A549 (cell line): ENCODE measurements around the gene TNFSF8.

Experiments
- CEBPB ChIP-seq, 2 experiments: fragments of >200 bp in 1 of 2; sonication (Bioruptor Twin) in 1 of 2; formaldehyde crosslinking in 1 of 2; IDR thresholded peaks; 2 replicates each; pipeline ENCODE4 v1.6.1; 2012 to 2016
- EHMT2 ChIP-seq: fragments of 200-600 bp; sonication (generic); IDR thresholded peaks from 2 replicates; pipeline ENCODE4 v1.6.1; 2016; ENCODE audit warnings: antibody characterized with exemption, low read depth, mild to moderate bottlenecking, moderate library complexity
- EP300 ChIP-seq, 2 experiments: fragments of >200 bp; sonication (Bioruptor Twin); formaldehyde crosslinking; IDR thresholded peaks; 2 replicates in 1 of 2; 3 replicates in 1 of 2; pipeline ENCODE4 v1.6.1; 2016 to 2017
- FOSL2 ChIP-seq, 2 experiments: fragments of 450-650 bp in 1 of 2; fragments of >200 bp in 1 of 2; sonication (Bioruptor Twin) in 1 of 2; formaldehyde crosslinking; IDR thresholded peaks; 2 replicates each; pipeline versions ENCODE4 v1.5.0 to v1.6.1; 2016 to 2020; ENCODE audit warnings: mild to moderate bottlenecking in 1 of 2, moderate library complexity in 1 of 2
- HDAC2 ChIP-seq: fragments of 200-600 bp; sonication (generic); IDR thresholded peaks from 2 replicates; pipeline ENCODE4 v1.6.1; 2016
- PHF8 ChIP-seq: fragments of 200-600 bp; sonication (generic); IDR thresholded peaks from 2 replicates; pipeline ENCODE4 v1.6.1; 2016; ENCODE audit warnings: low read depth, mild to moderate bottlenecking, antibody characterized with exemption, moderate library complexity, borderline replicate concordance
- RAD21 ChIP-seq, 2 experiments: fragments of >200 bp in 1 of 2; sonication (Bioruptor Twin) in 1 of 2; formaldehyde crosslinking in 1 of 2; IDR thresholded peaks in 1 of 2; conservative IDR thresholded peaks in 1 of 2; 2 replicates in 1 of 2; 3 replicates in 1 of 2; pipeline ENCODE4 v1.6.1; 2012 to 2018; ENCODE audit warnings: inconsistent platforms in 1 of 2
- RFX5 ChIP-seq: fragments of 450-650 bp; IDR thresholded peaks from 2 replicates; pipeline ENCODE4 v1.7.1; 2014; ENCODE audit warnings: antibody characterized with exemption, mild to moderate bottlenecking, moderate library complexity
- SMC3 ChIP-seq: fragments of >200 bp; sonication (Bioruptor Twin); formaldehyde crosslinking; IDR thresholded peaks from 3 replicates; pipeline ENCODE4 v1.6.1; 2018; ENCODE audit warnings: inconsistent platforms
- TF ChIP-seq, protein P1 (sequence below): fragments of >200 bp; sonication (Bioruptor Twin); formaldehyde crosslinking; IDR thresholded peaks from 3 replicates; pipeline ENCODE4 v1.5.1; 2016
- TF ChIP-seq, protein P2 (sequence below): fragments of 450-650 bp; IDR thresholded peaks from 2 replicates; pipeline ENCODE4 v1.6.1; 2014; ENCODE audit warnings: antibody characterized with exemption

DNA sequence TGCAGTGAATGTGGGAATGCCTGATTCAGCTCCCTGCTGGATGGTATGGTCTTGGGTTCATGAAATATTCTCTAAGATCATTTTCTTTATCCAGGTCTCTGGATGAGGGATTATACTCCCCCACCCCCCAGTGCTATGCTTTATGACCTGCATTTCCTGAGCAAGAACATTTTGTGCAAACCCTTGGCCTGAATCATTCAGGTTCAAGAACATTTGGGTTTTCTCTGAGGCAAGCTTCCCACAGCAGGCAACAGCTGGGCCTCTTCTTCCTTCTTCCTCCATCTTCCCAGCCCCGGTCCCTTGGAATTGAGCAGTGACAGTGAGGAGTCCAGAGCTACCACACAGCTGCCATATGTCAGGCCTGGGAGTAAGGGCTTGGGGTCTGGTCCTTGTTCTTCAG, 65.9 kb downstream of the TNFSF8 start:
- TF ChIP-seq FOSL2 (IDR thresholded peaks at IDR 0.05), result no peak
- no peak for TF ChIP-seq FOSL2 (CRISPR knock-in tag; IDR thresholded peaks at IDR 0.05)
- no peak for TF ChIP-seq HDAC2
- no peak for TF ChIP-seq EP300 (IDR thresholded peaks at IDR 0.05)
- no peak for TF ChIP-seq CEBPB (IDR thresholded peaks at IDR 0.05)
- no peak for TF ChIP-seq PHF8
- TF ChIP-seq, protein P1, sequence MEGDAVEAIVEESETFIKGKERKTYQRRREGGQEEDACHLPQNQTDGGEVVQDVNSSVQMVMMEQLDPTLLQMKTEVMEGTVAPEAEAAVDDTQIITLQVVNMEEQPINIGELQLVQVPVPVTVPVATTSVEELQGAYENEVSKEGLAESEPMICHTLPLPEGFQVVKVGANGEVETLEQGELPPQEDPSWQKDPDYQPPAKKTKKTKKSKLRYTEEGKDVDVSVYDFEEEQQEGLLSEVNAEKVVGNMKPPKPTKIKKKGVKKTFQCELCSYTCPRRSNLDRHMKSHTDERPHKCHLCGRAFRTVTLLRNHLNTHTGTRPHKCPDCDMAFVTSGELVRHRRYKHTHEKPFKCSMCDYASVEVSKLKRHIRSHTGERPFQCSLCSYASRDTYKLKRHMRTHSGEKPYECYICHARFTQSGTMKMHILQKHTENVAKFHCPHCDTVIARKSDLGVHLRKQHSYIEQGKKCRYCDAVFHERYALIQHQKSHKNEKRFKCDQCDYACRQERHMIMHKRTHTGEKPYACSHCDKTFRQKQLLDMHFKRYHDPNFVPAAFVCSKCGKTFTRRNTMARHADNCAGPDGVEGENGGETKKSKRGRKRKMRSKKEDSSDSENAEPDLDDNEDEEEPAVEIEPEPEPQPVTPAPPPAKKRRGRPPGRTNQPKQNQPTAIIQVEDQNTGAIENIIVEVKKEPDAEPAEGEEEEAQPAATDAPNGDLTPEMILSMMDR, result no peak
- TF ChIP-seq RAD21 (conservative IDR thresholded peaks at IDR 0.05 in 1 of 2, IDR thresholded peaks at IDR 0.05 in 1 of 2), result no peak
- no peak for TF ChIP-seq RFX5
- TF ChIP-seq, protein P2, sequence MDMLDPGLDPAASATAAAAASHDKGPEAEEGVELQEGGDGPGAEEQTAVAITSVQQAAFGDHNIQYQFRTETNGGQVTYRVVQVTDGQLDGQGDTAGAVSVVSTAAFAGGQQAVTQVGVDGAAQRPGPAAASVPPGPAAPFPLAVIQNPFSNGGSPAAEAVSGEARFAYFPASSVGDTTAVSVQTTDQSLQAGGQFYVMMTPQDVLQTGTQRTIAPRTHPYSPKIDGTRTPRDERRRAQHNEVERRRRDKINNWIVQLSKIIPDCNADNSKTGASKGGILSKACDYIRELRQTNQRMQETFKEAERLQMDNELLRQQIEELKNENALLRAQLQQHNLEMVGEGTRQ, result no peak
- TF ChIP-seq SMC3, result no peak
- TF ChIP-seq EHMT2, result no peak
